Testis (tissue), 3 donors: Measurements from ENCODE around the gene DESI2. TPM values are rescaled to one million over a fixed set of nuclear protein-coding genes. Genes with fewer than 3 reads are reported as not detected.
A peak's percentile ranks its signal among the peaks of the same experiment; 100 is the strongest.
"Not testable (repeated sequence)": the region's sequence is repeated elsewhere in the genome, so short reads cannot be mapped to it uniquely, and the experiment has no call there.

Source experiments
- DNase-seq: peaks from one replicate; pipeline ENCODE4 v3.0.0-alpha.2; 2019
- H3K27ac ChIP-seq, 2 donors: fragments of 200-600 bp; sonication (generic); one replicate each; pipeline ENCODE4 v1.5.1; 2019
- H3K27me3 ChIP-seq: fragments of 200-600 bp; sonication (generic); one replicate; pipeline ENCODE4 v1.5.1; 2019
- H3K36me3 ChIP-seq: fragments of 200-600 bp; sonication (generic); one replicate; pipeline ENCODE4 v1.5.1; 2017; ENCODE audit warnings: low read depth; ENCODE audit errors: missing control alignments
- H3K4me1 ChIP-seq: fragments of 200-600 bp; sonication (generic); one replicate; pipeline ENCODE4 v1.5.1; 2019
- H3K4me3 ChIP-seq, 2 donors: fragments of 200-600 bp; sonication (generic); one replicate each; pipeline ENCODE4 v1.5.1; 2017 to 2019
- H3K9me3 ChIP-seq: fragments of 200-600 bp; sonication (generic); one replicate; pipeline ENCODE4 v1.5.1; 2017
- CTCF ChIP-seq, 3 experiments: fragments of 450-650 bp in 2 of 3; fragments of 200-600 bp in 1 of 3; sonication (generic) in 1 of 3; IDR thresholded peaks; one replicate each; pipeline ENCODE4 v1.5.1; 2016 to 2019; ENCODE audit warnings: antibody characterized with exemption in 3 of 3, mild to moderate bottlenecking in 2 of 3, moderate library complexity in 1 of 3
- POLR2A ChIP-seq: fragments of 450-650 bp; IDR thresholded peaks from one replicate; pipeline ENCODE4 v1.6.1; 2017; ENCODE audit warnings: antibody characterized with exemption, mild to moderate bottlenecking, moderate library complexity
- WGBS, 2 donors: methylation state at CpG; one replicate each; pipeline ENCODE4 v1.1.5; 2018; 5-methylcytosine and 5-hydroxymethylcytosine counted together
- intact Hi-C: fragments of 100-400 bp; cut with DNase I; formaldehyde crosslinking; loops from one replicate; pipeline ENCODE4 v1.15.1; 2023; ENCODE audit warnings: low total_unique reads
- polyA plus RNA-seq: library from polyadenylated mRNA; stranded (reverse); fragments of 350-450 nt; fragmentation: Illumina TruSeq; extraction: RNeasy Lipid Tissue Mini Kit (QIAGEN cat#74804); gene quantifications from one replicate; pipeline ENCODE4 v1.2.3, GENCODE V29; 2014; ENCODE audit warnings: low read depth, low replicate concordance; ENCODE audit not compliant: insufficient read depth
- total RNA-seq, 2 donors: library from RNA; depleted of rRNA; stranded (reverse); fragments of >200 nt; gene quantifications; one replicate each; pipeline ENCODE4 v1.2.3, GENCODE V29; 2016

DESI2 gene
- total and polyA plus RNA-seq, 3 donors from 2014 or later, result 70.0 to 114 (median 72.7) TPM

GRCh38 chr1:244665771-244666217, 12.9 kb downstream of the DESI2 start:
- Histone ChIP-seq H3K9me3 (no peaks in the 10 kb centered on the region), H3K4me1 (no peaks in the 10 kb centered on the region), H3K27me3 (no peaks in the 10 kb centered on the region), H3K4me3 (no peak overlapping the region), H3K27ac (no peak overlapping the region), H3K36me3 (no peaks in the 10 kb centered on the region)
- TF ChIP-seq POLR2A (no peak), CTCF (IDR thresholded peaks at IDR 0.05) (no peak)
- intact Hi-C loops, result no loop called here
- 74 to 76% methylated on average over 4 of the region's 4 CpGs for WGBS, 2 donors
- DNase-seq, result no peak

GRCh38 chr1:244666672-244667418, 13.9 kb downstream of the DESI2 start:
- intact Hi-C loops, H3K4me3 ChIP-seq, H3K27ac ChIP-seq, H3K27me3 ChIP-seq, H3K36me3 ChIP-seq, DNase-seq, H3K9me3 ChIP-seq, H3K4me1 ChIP-seq: not testable (repeated sequence)
- 87% methylated on average over 6 of the region's 6 CpGs for WGBS, 2 donors

DNA sequence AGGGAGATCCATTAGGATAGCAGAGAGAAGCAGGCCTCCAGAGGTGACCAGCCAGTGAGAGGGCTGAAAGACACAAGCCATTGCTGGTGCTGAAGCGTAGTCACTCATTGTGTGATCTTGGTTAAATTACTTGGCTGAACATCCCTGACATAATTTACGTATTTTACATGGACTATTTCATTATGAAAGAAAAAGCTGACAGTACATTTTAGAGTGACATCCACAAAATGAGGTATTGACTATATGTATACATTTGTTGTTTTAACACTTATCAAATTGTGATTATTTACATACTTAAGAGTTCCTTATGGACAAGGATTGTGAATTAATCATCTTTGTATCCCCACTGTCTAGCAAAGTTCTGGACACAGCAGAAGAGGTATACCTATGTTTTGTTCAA, 14.9 kb downstream of the DESI2 start:
- DNase-seq, result no peak
- TF ChIP-seq CTCF (IDR thresholded peaks at IDR 0.05) (no peak), POLR2A (no peak)
- H3K4me1 ChIP-seq, result peaks cover 4% of the 10 kb centered on the region
- H3K4me3 ChIP-seq, result no peak overlapping the region
- 87 to 89% methylated on average over 2 of the region's 2 CpGs for WGBS, 2 donors
- intact Hi-C loops, result no loop called here
- no peak overlapping the region for H3K27ac ChIP-seq
- H3K9me3 ChIP-seq, result no peaks in the 10 kb centered on the region
- no peaks in the 10 kb centered on the region for H3K27me3 ChIP-seq
- H3K36me3 ChIP-seq, result no peaks in the 10 kb centered on the region

DNA sequence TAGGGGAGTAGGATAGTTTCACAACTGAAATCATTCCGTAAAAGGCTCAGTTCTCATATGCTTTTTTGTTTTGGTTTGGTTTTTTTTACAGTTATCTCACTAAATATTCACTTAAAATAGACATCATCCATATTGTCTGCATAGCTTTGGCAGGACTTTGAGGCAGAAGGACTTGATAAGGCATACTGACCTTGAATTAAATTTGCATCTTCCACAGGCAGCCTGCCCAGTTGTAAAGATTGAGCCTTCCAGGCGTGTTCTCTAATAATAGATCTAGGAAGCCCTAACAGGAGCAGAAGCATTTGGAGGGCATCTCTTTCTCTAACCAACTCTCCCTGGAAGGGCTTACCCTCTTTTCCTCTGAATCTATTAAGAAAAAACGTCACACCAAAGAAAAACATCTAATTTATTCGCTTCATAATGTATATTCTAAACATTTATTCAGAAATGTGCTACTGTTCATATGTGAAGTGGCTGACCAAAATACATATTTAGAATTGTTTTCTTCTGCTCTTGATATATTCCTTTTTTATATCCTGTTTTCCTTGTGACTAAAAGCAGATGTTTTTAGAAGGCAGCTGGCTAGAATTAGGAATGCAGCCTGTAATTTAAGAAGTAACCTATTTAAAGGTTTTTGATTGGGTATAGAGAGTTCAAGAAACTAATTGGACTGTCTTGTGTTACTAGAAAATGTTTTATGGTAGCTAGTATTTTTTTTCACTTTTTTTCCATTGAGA, 20.2 kb downstream of the DESI2 start:
- TF ChIP-seq CTCF (IDR thresholded peaks at IDR 0.05) (no peak), POLR2A (no peak)
- intact Hi-C loops, result no loop called here

GRCh38 chr1:244674446-244674845, 21.5 kb downstream of the DESI2 start:
- no peak for DNase-seq
- Histone ChIP-seq H3K27me3 (no peaks in the 10 kb centered on the region), H3K9me3 (no peaks in the 10 kb centered on the region), H3K36me3 (no peaks in the 10 kb centered on the region), H3K4me1 (peaks cover 4% of the 10 kb centered on the region), H3K4me3 (no peak overlapping the region), H3K27ac (no peak overlapping the region)
- WGBS, 2 donors, result 69% methylated on average over 4 of the region's 4 CpGs
- intact Hi-C loops, result no loop called here
- no peak for TF ChIP-seq POLR2A
- no peak for TF ChIP-seq CTCF (IDR thresholded peaks at IDR 0.05)

More for the DNA sequence above, 20.2 kb downstream of the DESI2 start:
- no peaks in the 10 kb centered on the region for H3K36me3 ChIP-seq
- H3K9me3 ChIP-seq, result no peaks in the 10 kb centered on the region
- peak overlapping the region; percentile 6 to 65 for H3K27ac ChIP-seq
- no peak overlapping the region for H3K4me3 ChIP-seq
- DNase-seq, result peak; percentile 84
- H3K4me1 ChIP-seq, result peaks cover 4% of the 10 kb centered on the region
- WGBS, 2 donors, result 23 to 35% methylated on average over 4 of the region's 4 CpGs
- no peaks in the 10 kb centered on the region for H3K27me3 ChIP-seq
